EL (cell line): ENCODE results near the gene OPN1MW.
"Not testable (repeated sequence)": the region's sequence is repeated elsewhere in the genome, so short reads cannot be mapped to it uniquely, and the experiment has no call there.

Source experiments
- DNase-seq: peaks from one replicate; pipeline ENCODE4 v3.0.0-alpha.2; 2016

Gene OPN1MW

DNA sequence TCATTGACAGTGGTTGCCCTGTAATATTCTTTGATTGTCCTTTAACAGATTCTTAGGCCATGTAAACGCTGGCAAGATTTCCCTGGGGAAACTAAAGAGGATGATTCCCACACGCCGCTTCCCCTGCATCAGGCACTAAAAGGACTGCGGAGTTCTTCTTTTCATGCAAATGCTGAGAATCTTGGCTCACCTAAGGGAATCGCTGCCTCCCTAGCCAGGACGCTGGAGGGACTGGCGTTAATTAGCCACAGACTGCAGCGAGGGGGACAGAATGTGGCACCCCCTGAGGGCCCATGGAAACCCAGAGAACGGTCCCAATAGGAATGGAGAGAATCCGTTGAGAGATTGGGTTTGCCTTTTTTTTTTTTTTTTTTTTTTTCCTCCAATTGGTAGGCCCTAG, 29.1 kb downstream of the OPN1MW start:
- DNase-seq, result not testable (repeated sequence)

DNA sequence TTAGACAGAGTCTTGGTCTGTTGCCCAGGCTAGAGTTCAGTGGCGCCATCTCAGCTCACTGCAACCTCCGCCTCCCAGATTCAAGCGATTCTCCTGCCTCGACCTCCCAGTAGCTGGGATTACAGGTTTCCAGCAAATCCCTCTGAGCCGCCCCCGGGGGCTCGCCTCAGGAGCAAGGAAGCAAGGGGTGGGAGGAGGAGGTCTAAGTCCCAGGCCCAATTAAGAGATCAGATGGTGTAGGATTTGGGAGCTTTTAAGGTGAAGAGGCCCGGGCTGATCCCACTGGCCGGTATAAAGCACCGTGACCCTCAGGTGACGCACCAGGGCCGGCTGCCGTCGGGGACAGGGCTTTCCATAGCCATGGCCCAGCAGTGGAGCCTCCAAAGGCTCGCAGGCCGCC, 37.1 kb downstream of the OPN1MW start, which contains the start of gene OPN1MW2:
OPN1MW2 (plus strand) TSS at position 301 of the 400 bp plus-strand sequence; CDS start at position 361, 60 bp downstream.
- not testable (repeated sequence) for DNase-seq

DNA sequence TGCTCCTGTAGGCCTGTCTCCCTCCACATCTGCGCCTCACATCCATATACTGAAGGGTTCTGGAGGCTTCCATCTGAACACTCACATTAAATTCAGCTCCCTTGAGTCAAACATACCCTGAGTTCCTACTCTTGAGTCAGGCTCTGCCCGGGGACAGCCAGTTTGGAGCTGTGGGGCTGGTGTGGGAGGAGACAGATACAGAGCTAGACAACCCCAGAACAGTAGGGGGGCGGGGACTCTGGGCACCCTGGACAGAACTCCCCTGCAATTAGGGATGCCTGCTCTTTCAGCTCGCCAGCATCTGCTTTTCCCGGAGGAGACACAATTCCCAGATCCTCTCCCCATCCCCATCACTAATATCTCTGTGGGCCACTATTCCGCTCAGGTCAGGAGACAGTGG, 42.9 kb downstream of the OPN1MW start:
- DNase-seq, result not testable (repeated sequence)

DNA sequence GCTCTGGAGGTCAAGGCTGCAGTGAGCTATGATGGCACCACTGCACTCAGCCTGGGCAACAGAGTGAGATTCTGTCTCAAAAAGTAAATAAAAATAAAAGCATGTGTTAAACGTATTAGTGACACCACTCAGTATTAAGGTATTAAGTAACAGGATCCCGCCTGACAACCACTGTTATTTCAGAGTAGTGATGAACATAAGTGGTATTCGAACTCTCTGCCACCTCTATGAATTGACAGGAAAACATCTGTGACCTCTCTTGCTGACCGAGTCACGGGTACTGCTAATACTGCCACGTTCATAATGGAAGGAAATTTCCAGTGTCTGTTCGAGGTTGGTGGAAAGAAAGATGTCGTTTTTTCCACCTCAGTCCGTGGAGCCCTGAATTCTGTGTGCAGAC, 44.3 kb downstream of the OPN1MW start:
- not testable (repeated sequence) for DNase-seq

DNA sequence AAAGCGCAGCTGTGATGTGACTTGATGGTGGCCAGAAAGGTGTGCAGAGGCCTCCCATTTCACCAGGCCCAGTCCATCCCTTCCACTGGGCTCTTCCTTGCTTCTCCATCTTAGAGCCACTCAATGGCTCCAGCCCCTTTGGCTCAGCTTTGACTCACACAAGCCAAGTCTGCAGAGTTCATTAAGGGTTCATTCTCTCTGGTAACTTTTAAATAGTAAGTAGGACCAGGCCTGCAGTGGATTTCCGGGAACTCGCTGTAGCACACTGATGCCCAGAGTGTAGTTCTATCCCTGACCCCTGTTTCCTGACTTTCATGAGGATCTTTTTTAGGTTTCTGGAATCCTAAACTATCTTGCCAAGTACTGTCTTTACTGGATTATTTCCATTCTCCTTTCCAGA, 49.0 kb downstream of the OPN1MW start:
- DNase-seq, result not testable (repeated sequence)

DNA sequence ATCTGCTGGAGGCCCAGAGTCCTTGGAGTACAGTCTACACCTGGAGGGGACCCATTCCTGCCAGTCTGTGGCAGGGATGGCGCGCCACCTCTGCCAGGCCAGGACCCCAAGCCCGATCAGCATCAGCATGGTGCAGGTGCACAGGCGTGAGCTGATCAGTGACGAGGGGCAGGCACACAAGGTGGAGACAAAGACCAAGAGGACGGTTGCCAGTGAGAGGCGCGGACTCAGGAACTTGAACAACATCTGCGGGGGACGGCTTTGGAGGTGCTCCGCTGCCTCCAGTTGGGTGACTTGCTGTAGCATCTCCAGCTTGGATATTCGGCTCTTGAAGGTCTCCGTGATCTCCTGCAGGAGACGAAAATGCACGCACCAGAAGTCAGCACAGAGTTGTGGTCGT, 51.2 kb downstream of the OPN1MW start:
- not testable (repeated sequence) for DNase-seq

DNA sequence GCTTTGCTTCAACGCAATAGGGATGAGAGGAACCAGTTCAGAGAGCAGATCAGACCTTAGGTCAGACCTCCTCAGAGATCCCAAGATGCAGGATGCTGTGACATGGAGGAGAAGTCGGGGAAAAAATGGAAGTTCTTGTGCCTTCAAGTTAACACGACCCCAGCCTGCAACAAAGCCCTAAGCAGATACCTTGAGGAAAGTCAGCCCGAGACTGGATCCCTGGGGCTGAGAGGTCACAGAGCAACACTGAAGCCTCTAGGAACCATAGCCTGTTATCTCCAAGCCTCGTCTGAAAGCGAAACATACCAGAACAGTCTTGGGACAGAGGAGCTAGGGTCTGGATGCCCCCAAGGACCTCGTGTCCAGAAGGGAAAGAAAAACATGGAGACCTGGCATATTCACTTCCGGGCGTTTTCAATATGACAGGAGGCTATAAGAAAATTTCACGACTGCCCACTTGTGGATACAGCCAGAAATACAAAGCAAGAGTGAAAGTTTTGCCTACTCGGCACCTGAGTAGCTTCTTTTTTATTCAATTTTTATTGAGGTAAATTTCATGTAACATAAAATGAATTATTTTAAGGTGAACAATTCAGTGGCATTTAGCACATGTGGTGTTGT, 56.7 kb downstream of the OPN1MW start:
- not testable (repeated sequence) for DNase-seq

DNA sequence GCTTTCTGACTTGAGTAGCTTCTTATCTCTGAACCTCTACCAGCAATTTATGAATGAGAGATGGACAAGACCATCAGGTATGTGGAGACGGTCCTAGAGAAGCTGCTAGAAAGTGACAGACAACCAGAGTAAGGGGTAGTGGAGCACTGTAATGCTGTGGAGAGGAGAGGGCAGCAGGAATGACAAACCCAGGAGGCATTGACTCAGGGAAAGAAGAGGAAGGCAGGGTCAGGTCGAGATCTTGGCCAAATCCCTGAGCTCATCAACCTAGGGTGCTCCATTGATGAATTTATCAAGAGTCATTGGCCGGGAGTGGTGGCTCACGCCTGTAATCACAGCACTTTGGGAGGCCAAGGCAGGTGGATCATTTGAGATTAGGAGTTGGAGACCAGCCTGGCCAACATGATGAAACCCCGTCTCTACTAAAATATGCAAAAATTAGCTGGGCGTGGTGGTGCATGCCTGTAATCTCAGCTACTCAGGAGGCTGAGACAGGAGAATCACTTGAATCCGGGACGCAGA, 57.6 kb downstream of the OPN1MW start:
- DNase-seq, result not testable (repeated sequence)
